ENCODE measurements around the gene NTN4.
"Not testable (repeated sequence)": the region's sequence is repeated elsewhere in the genome, so short reads cannot be mapped to it uniquely, and the experiment has no call there.

Gene NTN4

GRCh38 chr12:95710386-95710785 is 80.2 kb downstream of the NTN4 start:
- DNase-seq (ENCODE audit: low spot score), result no peak

- no peak for DNase-seq (ENCODE audit: low spot score)
Measured at GRCh38 chr12:95709152-95709551, 81.4 kb downstream of the NTN4 start.

GRCh38 chr12:95705143-95705542 is 85.4 kb downstream of the NTN4 start:
- no peak for DNase-seq (ENCODE audit: low spot score)

GRCh38 chr12:95703986-95704385 is 86.6 kb downstream of the NTN4 start:
- DNase-seq (ENCODE audit: low spot score), result no peak

- DNase-seq (ENCODE audit: low spot score), result no peak
Measured at GRCh38 chr12:95701722-95702418, 88.7 kb downstream of the NTN4 start.

- no peak for DNase-seq (ENCODE audit: low spot score)
Measured at GRCh38 chr12:95701275-95701674, 89.3 kb downstream of the NTN4 start.

GRCh38 chr12:95700316-95700785 is 90.2 kb downstream of the NTN4 start:
- no peak for DNase-seq (ENCODE audit: low spot score)

GRCh38 chr12:95699579-95699978 is 91.0 kb downstream of the NTN4 start:
- no peak for DNase-seq (ENCODE audit: low spot score)

GRCh38 chr12:95694136-95694535 is 96.4 kb downstream of the NTN4 start:
- no peak for DNase-seq (ENCODE audit: low spot score)

GRCh38 chr12:95693689-95694088 is 96.9 kb downstream of the NTN4 start:
- no peak for DNase-seq (ENCODE audit: low spot score)

GRCh38 chr12:95690861-95691635 is 99.5 kb downstream of the NTN4 start:
- no peak for DNase-seq (ENCODE audit: low spot score)

GRCh38 chr12:95687937-95688336 is 102.6 kb downstream of the NTN4 start:
- no peak for DNase-seq (ENCODE audit: low spot score)

GRCh38 chr12:95683418-95683817 is 107.1 kb downstream of the NTN4 start:
- no peak for DNase-seq (ENCODE audit: low spot score)

GRCh38 chr12:95681210-95681765 is 109.3 kb downstream of the NTN4 start:
- DNase-seq (ENCODE audit: low spot score), result no peak

GRCh38 chr12:95678684-95679083 is 111.9 kb downstream of the NTN4 start:
- no peak for DNase-seq (ENCODE audit: low spot score)

- DNase-seq (ENCODE audit: low spot score), result not testable (repeated sequence)
Measured at GRCh38 chr12:95677782-95678181, 112.8 kb downstream of the NTN4 start.

GRCh38 chr12:95674631-95675030 is 115.9 kb downstream of the NTN4 start:
- no peak for DNase-seq (ENCODE audit: low spot score)

- DNase-seq (ENCODE audit: low spot score), result no peak
Measured at GRCh38 chr12:95674163-95674562, 116.4 kb downstream of the NTN4 start.

GRCh38 chr12:95673576-95673975 is 117.0 kb downstream of the NTN4 start:
- no peak for DNase-seq (ENCODE audit: low spot score)

- no peak for DNase-seq (ENCODE audit: low spot score)
Measured at GRCh38 chr12:95672166-95672565, 118.4 kb downstream of the NTN4 start.

GRCh38 chr12:95671265-95671664 is 119.3 kb downstream of the NTN4 start:
- no peak for DNase-seq (ENCODE audit: low spot score)

- DNase-seq (ENCODE audit: low spot score), result no peak
Measured at GRCh38 chr12:95663525-95663924, 127.0 kb downstream of the NTN4 start.

- DNase-seq (ENCODE audit: low spot score), result no peak
Measured at GRCh38 chr12:95661360-95661759, 129.2 kb downstream of the NTN4 start.
